Omental fat pad (tissue), 4 donors: ENCODE results near the gene HIPK2. TPM values are rescaled to one million over a fixed set of nuclear protein-coding genes. Genes with fewer than 3 reads are reported as not detected.
"Not testable (repeated sequence)": the region's sequence is repeated elsewhere in the genome, so short reads cannot be mapped to it uniquely, and the experiment has no call there.

Experiments
- ATAC-seq: fragments of 150-250 bp; one replicate; pipeline ENCODE4 v1.9.1; 2016; ENCODE audit warnings: mild to moderate bottlenecking, moderate library complexity; ENCODE audit not compliant: low FRiP score
- DNase-seq: peaks from one replicate; pipeline ENCODE4 v3.0.0-alpha.2; 2019; ENCODE audit warnings: low spot score
- total RNA-seq, 4 donors: library from RNA; depleted of rRNA; stranded (reverse); fragments of >200 nt; gene quantifications; one replicate each; pipeline ENCODE4 v1.1.0, GENCODE V29; 2016
- TF ChIP-seq, protein P1 (sequence below), 3 donors: fragments of 450-650 bp; IDR thresholded peaks; one replicate each; pipeline ENCODE4 v1.5.1; 2016 to 2017; ENCODE audit warnings: antibody characterized with exemption in 3 of 3, mild to moderate bottlenecking in 3 of 3, moderate library complexity in 2 of 3

Gene HIPK2
- total RNA-seq, 4 donors from 2014 or later, result 39.6 to 90.3 (median 70.0) TPM

DNA sequence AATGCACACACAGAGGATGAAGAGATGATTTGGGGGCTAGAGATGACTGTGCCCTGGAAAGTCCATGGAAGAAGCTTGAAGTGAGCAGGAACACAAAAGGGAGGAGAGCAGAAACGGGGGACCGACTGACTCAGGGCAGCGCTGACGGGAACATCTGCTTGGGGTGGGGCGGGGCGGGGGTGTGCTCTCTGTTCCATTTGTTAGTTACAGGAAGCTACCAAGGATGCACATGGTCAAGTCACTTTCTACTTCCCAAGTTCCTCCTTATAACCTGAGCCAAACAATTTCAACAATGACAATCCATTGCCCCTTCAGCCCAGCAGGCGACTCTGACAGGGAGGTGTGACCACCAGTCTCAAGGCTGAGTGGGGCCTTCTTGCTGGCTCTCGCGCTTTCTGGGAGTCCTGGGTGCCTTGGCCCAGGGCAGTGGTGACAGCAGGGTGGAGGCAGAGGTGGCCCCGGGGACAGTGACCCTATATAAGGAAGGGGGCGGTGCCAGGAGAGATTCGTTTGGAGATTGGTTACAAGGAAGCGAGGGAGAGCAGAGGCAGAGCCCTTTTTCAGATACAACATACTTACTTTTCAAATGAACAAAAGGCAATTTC lies 214.7 kb downstream of the HIPK2 start:
- DNase-seq, result no peak
- TF ChIP-seq, protein P1, sequence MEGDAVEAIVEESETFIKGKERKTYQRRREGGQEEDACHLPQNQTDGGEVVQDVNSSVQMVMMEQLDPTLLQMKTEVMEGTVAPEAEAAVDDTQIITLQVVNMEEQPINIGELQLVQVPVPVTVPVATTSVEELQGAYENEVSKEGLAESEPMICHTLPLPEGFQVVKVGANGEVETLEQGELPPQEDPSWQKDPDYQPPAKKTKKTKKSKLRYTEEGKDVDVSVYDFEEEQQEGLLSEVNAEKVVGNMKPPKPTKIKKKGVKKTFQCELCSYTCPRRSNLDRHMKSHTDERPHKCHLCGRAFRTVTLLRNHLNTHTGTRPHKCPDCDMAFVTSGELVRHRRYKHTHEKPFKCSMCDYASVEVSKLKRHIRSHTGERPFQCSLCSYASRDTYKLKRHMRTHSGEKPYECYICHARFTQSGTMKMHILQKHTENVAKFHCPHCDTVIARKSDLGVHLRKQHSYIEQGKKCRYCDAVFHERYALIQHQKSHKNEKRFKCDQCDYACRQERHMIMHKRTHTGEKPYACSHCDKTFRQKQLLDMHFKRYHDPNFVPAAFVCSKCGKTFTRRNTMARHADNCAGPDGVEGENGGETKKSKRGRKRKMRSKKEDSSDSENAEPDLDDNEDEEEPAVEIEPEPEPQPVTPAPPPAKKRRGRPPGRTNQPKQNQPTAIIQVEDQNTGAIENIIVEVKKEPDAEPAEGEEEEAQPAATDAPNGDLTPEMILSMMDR (IDR thresholded peaks at IDR 0.05), result no peak
- ATAC-seq, result no peak

DNA sequence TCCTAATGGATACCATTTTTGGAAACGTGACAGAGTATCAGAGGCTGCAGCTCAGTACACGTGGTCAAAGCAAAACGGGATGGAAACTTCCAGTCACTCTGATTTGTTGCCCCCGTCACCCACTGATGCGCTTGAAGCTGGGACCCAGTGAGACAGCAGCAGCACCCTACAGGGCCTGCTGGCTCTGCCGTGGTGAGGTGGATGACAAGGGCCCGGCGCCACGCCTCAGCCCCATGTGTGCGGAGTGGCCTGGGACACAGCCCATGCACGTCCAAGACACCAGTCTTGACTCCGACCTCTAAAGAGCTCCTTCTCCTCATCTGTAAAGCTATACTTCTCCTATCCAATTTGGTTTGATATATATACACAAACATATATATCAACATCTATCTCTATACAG lies 215.3 kb downstream of the HIPK2 start:
- TF ChIP-seq, protein P1 (IDR thresholded peaks at IDR 0.05), result no peak
- ATAC-seq, result no peak
- DNase-seq, result no peak

DNA sequence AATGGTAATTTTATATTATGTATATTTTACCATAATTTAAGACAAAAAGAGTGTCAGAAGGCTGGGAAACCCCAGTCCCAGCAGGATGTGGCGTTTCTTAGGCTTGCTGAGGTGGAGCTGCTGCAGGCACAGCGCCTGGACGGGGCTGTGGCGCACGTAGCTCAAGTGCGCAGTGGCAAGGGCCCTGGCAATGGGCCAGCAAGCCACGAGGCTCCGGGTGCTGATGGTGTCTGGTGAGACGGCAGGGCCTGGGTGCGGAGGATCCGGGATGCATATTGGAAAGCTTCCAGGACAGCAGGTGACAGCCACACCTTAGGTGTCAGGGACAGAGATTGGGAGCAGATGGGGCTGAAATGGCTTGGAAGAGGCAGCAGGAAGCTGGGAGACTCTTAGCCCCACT lies 217.1 kb downstream of the HIPK2 start:
- no peak for DNase-seq
- ATAC-seq, result no peak
- TF ChIP-seq, protein P1 (IDR thresholded peaks at IDR 0.05), result no peak

DNA sequence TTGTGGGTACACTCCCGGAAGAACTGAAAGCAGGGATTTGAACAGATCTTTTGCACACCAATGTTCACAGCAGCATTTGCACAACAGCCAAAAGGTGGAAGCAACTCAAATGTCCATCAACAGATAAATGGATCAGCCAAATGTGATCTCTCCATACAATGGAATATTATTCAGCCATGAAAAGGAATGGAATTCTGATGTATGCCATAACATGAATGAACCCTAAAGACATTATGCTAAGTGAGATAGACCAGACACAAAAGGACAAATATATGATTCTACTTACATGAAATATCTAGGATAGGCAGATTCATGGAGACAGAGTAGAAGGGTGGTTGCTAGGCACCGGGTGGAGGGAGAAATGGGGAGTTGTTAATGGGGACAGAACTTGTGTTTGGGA lies 217.6 kb downstream of the HIPK2 start:
- ATAC-seq (no peak), DNase-seq (no peak)
- TF ChIP-seq, protein P1 (IDR thresholded peaks at IDR 0.05), result no peak

DNA sequence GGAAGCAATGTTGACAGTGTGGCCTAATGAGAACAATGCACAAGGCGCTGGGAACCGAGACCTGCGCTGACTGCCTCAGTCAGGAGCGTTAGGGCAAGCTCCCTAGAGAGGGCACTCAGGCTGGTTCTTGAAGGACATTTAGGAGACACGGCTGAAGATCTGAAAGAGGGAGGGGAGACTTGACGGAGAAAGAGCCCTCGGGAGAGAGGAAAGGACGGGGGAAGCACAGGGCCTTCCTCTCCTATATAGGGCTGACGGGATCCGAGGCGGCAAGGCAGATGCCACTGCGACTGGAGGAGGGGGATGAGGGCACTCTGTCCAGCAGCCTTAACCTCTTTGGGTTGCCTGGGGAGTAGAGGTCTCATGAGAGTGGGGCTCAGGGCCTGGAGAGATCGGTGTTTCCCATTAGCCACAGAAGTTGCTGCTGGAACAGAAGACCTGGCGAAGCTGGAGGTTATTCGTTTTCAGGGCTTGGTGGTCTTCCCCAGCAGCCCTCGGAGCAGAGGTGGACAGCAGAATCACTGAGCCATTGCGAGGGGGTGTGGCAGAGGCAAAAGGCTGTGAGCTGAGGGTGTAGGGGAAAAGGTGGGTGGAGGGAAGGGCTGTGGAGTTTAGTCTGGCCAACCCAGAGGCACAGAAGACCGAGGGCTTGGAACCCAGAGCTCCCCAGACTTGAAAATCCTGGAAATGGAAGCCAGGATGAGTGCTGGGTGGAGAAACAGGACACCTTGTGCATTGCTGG lies 218.3 kb downstream of the HIPK2 start:
- TF ChIP-seq, protein P1 (IDR thresholded peaks at IDR 0.05), result no peak
- ATAC-seq (no peak), DNase-seq (no peak)

DNA sequence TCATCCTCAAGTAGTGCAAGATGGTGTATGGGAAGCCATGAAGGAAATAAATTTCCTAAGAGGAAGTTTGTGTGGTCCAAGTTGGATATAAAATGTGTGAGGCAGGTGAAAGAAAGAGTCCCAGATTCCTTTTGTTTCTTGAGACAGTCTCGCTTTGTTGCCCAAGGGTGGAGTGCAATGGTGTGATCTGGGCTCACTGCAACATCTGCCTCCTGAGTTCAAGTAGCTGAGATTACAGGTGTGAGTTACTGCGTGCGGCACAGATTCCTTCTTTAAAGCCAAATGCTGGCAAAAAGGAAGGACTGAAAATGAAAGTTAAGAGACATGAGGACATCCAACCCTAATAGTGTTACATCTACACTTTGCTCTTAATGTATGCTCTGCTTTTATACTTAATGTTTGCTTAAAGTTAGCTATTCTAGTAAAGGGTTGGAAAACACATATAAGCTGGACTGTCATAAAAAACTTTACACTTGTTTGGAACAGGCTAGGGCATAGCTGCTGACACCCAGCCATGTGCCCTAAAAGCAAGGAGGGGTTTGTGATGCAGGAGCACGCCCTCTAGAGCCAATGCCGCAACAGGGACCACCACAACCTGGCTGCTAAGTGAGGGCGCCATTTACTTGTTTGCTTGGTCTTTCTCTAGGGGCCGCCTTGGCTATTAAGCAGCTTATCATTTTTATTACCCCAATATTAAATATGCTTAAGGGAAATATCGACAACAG lies 219.8 kb downstream of the HIPK2 start:
- no peak for DNase-seq
- TF ChIP-seq, protein P1 (IDR thresholded peaks at IDR 0.05), result no peak
- ATAC-seq, result no peak

DNA sequence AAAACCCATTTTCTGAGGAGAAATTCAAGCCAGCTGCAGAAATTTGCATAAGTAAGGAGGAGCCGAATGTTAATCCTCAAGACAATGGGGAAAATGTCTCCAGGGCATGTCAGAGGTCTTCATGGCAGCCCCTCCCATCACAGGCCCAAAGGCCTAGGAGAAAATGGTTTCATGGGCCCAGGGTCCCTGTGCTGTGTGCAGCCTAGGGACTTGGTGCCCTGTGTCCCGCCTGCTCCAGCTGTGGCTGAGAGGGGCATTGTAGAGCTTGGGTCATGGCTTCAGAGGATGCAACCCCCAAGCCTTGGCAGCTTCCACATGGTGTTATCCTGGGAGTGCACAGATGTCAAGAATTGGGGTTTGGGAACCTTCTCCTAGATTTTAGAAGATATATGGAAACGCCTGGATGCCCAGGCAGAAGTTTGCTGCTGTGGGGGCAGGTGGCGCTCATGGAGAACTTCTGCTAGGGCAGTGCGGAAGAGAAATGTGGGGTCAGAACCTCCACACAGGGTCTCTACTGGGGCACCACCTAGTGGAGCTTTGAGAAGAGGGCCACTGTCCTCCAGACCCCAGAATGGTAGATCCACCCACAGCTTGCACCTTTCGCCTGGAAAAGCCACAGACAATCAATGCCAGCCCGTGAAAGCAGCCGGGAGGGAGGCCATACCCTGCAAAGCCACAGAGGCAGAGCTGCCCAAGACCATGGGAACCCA lies 223.7 kb downstream of the HIPK2 start:
- not testable (repeated sequence) for ATAC-seq, DNase-seq
